PC-3 (cell line): ENCODE measurements around the gene CDH19.

Experiments
- EZH2phosphoT487 ChIP-seq: fragments of 300-600 bp; sonication (generic); IDR thresholded peaks from 2 replicates; pipeline ENCODE4 v1.6.1; 2018; ENCODE audit warnings: mild to moderate bottlenecking, antibody characterized with exemption, low read length, borderline replicate concordance
- TF ChIP-seq, protein P1 (sequence below): fragments of 300-600 bp; sonication (generic); conservative IDR thresholded peaks from 2 replicates; pipeline ENCODE4 v1.5.1; 2017; ENCODE audit warnings: antibody characterized with exemption, low read depth, mild to moderate bottlenecking, low read length

DNA sequence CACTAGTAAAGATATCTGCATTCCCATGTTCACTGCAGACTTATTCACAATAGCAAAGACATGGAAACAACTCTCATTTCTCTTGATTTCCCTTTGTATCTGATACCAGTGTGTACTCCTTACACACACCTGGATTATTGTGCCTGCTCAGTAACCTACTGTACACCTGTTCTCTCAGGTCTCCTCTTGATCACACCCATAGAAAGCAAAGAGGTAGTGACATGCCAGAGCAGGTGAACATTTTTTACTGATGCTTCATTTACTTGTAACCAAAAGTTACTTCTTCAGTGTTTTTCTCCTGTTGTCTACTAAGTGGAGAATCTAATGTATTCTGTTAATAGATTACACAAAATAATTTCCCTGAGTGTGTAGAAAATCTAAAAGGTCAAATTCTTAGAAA, 46.8 kb downstream of the CDH19 start:
- TF ChIP-seq, protein P1, sequence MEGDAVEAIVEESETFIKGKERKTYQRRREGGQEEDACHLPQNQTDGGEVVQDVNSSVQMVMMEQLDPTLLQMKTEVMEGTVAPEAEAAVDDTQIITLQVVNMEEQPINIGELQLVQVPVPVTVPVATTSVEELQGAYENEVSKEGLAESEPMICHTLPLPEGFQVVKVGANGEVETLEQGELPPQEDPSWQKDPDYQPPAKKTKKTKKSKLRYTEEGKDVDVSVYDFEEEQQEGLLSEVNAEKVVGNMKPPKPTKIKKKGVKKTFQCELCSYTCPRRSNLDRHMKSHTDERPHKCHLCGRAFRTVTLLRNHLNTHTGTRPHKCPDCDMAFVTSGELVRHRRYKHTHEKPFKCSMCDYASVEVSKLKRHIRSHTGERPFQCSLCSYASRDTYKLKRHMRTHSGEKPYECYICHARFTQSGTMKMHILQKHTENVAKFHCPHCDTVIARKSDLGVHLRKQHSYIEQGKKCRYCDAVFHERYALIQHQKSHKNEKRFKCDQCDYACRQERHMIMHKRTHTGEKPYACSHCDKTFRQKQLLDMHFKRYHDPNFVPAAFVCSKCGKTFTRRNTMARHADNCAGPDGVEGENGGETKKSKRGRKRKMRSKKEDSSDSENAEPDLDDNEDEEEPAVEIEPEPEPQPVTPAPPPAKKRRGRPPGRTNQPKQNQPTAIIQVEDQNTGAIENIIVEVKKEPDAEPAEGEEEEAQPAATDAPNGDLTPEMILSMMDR, result no peak
- TF ChIP-seq EZH2phosphoT487, result no peak
